ENCODE data around the gene SPNS1. TPM values are rescaled to one million over a fixed set of nuclear protein-coding genes. Genes with fewer than 3 reads are reported as not detected.
A peak's percentile ranks its signal among the peaks of the same experiment; 100 is the strongest.

The SPNS1 gene
- total and polyA plus RNA-seq, 2 of the 8 experiments (the other 6 are each of a cell fraction or from before 2014, with no cell fraction given): 48.8 to 66.9 TPM

DNA sequence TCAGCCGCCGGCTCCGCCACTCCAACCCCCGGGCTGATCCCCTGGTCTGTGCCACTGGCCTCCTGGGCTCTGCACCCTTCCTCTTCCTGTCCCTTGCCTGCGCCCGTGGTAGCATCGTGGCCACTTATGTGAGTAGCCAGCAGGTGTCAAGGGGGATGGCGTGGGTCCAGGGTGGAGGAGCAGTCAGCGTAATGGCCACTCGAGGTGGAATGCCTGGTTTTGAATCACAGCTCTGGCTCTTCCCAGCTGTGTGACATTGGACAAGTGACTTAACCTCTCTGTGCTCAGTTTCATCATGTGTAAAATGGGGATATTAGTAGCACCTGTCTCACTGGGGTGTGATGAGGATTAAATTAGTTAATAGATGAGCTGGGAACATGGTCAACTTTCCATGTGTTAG lies 7.8 kb downstream of the SPNS1 start:
- Histone ChIP-seq H2BK12ac (ENCODE audit: low read depth, low read length) (no peak overlapping the region), H3K4me3 (ENCODE audit: extremely low read depth in 1 of 4, insufficient read depth in 2 of 4, low read depth in 3 of 4, low read length in 4 of 4) (no peak overlapping the region), H3K27ac (ENCODE audit: low read depth, low read length) (no peak overlapping the region), H3K4me1 (replicated peaks in 1 of 4; ENCODE audit: control insufficient read depth in 3 of 4, insufficient read depth in 4 of 4, low read length in 3 of 4) (no peaks in the 10 kb centered on the region), H2BK120ac (replicated peaks; ENCODE audit: low read depth, low read length) (no peak overlapping the region), H2AFZ (ENCODE audit: low read length) (no peak overlapping the region), H2BK20ac (ENCODE audit: low read length) (no peak overlapping the region), H2AK5ac (ENCODE audit: low read depth, low read length) (no peak overlapping the region), H3K23me2 (ENCODE audit: low read depth, low read length) (no peaks in the 10 kb centered on the region), H3K79me2 (ENCODE audit: control insufficient read depth in 1 of 2, insufficient read depth in 2 of 2, low read length in 2 of 2) (no peaks in the 10 kb centered on the region), H3K4ac (replicated peaks; ENCODE audit: insufficient read length, low read depth, low read length) (no peak overlapping the region), H3K4me2 (ENCODE audit: insufficient read depth in 1 of 2, low read depth in 2 of 2, low read length in 2 of 2) (no peak overlapping the region), H4K91ac (replicated peaks; ENCODE audit: insufficient read length, low read length) (no peak overlapping the region), H3K79me1 (ENCODE audit: low read depth, low read length) (peaks cover 2% of the 10 kb centered on the region; the same call in 1 of the 2 replicates), H2BK15ac (ENCODE audit: low read length) (no peak overlapping the region), H3K9me3 (ENCODE audit: insufficient read depth in 2 of 2, low read depth in 1 of 2, low read length in 1 of 2) (peaks cover 5 to 7% of the 10 kb centered on the region in 2 experiments; a peak in 2 of 4 replicates), H2BK5ac (ENCODE audit: low read depth, low read length) (no peak overlapping the region), H3K9ac (replicated peaks in 1 of 4; ENCODE audit: extremely low read depth in 1 of 4, low read depth in 3 of 4, low read length in 3 of 4) (no peak overlapping the region), H4K20me1 (replicated peaks in 1 of 2; ENCODE audit: control insufficient read depth in 1 of 2, insufficient read depth in 2 of 2, low read length in 2 of 2) (peaks cover 0 to 2% of the 10 kb centered on the region in 2 experiments), H3K56ac (replicated peaks; ENCODE audit: insufficient read length, low read depth, low read length) (no peak overlapping the region), H3K27me3 (replicated peaks in 1 of 4; ENCODE audit: control insufficient read depth in 3 of 4, extremely low read depth in 1 of 4, insufficient read depth in 3 of 4, low read length in 3 of 4) (no peaks in the 10 kb centered on the region), H3K18ac (ENCODE audit: extremely low read depth, low read length) (no peak overlapping the region), H3K36me3 (ENCODE audit: control insufficient read depth in 2 of 4, insufficient read depth in 4 of 4, low read length in 3 of 4) (peaks cover 0 to 16% (median 5%) of the 10 kb centered on the region in 4 experiments; a peak in 5 of 8 replicates), H3K23ac (ENCODE audit: insufficient read length) (no peak overlapping the region), H3K14ac (ENCODE audit: insufficient read length) (no peak overlapping the region), H4K5ac (ENCODE audit: insufficient read length, low read depth, low read length) (no peak overlapping the region), H4K8ac (ENCODE audit: extremely low read depth, insufficient read depth, low read length) (peak overlapping the region; percentile 45)
- POLR2A ChIA-PET (ENCODE audit: partially characterized antibody): interaction anchor here (2.0 kb wide), 1 partner anchor 9 kb away, joined by 5 read pairs; no protein-coding TSS in a partner anchor
- no peak for TF ChIP-seq SP1 (IDR thresholded peaks at IDR 0.05; ENCODE audit: low read depth, low read length)
- no peak for TF ChIP-seq CREB1 (IDR thresholded peaks at IDR 0.05)
- no peak for TF ChIP-seq PHF8 (conservative IDR thresholded peaks at IDR 0.05; ENCODE audit: low read depth, low read length)
- peak; percentile 58; the same call in 1 of the 2 replicates for TF ChIP-seq KDM1A (IDR thresholded peaks at IDR 0.05; ENCODE audit: borderline replicate concordance, low read length)
- TF ChIP-seq HDAC2 (IDR thresholded peaks at IDR 0.05; ENCODE audit: borderline replicate concordance in 1 of 2, low read depth in 2 of 2, low read length in 2 of 2): no peak
- no peak for DNase-seq (ENCODE audit: low read depth in 1 of 2, low spot score in 2 of 2)
- CTCF ChIA-PET (ENCODE audit: partially characterized antibody): interaction anchor here (1.0 to 4.0 kb wide), 7 partner anchors 9 to 32 kb away, joined by 3 to 14 read pairs (median 4); no protein-coding TSS in a partner anchor
- no peak for FAIRE-seq
- WGBS, 2 experiments (ENCODE audit: extremely low coverage in 1 of 2, insufficient coverage in 1 of 2, insufficient read length in 1 of 2, insufficient replicate concordance in 2 of 2, low coverage in 1 of 2, low lambda C conversion rate in 2 of 2, missing lambda C conversion rate in 1 of 2): 88% methylated on average over 10 of the region's 10 CpGs; no CpG with 5 or more reads in 1 of the 2 experiments

All from H1 (cell line).